ENCODE results near the gene SYTL3.
"Not testable (repeated sequence)": the region's sequence is repeated elsewhere in the genome, so short reads cannot be mapped to it uniquely, and the experiment has no call there.

Gene SYTL3

DNA sequence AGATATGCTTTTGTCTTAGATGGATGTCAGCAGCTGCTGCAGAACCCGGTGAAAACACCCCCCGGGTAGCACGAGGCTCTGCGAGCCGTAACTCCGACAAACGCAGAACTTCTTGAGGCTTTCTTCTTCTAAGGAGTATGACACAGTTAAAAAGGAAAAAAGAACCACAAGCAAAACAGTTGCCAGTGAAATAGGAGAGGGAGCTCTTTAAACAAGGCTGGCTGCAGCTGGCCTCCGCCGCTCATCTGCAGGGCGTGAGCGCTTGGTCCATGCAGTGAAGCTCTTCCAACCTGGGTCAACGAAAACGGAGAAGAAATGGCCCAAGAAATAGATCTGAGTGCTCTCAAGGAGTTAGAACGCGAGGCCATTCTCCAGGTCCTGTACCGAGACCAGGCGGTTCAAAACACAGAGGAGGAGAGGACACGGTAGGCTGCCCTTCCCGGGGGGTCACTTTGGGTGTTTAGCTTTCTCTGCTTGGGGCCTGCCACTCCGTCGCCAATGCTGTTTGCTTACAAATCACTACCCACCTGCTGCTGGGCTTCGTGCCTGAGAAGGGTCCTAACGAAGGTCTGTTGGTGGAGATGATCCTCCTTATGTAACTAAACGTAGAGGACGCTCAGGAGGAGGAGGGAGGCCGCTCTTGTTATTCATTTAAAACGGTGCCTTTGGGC is 13.2 kb downstream of the SYTL3 start:
- DNase-seq (ENCODE audit: low spot score): no peak

DNA sequence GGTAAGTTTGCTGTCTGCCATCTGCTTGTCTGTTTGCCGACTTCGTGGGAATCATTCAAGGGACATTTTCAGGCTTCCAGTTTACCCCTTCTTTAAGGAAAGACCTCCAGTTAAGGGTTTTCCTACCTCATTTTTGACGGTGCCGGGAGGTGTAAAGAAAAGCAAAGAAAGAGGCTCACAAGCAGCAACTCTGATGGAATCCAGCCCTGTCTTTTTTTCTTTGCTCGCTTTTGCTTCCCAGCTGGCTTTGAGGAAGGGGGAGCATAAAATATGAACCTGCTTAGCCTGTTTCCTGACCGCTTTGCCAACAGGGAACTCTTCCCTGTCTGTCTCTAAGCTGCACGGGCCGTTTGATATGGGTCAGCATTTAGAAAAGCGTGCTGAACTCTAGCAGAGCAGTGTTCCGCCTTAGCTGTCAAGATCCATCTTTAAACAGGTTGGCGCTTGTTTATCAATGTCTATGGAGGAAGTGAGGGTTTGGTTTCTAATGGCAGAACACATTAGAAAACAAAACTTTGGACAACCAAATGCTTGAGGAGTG is 13.8 kb downstream of the SYTL3 start:
- DNase-seq (ENCODE audit: low spot score): no peak

DNA sequence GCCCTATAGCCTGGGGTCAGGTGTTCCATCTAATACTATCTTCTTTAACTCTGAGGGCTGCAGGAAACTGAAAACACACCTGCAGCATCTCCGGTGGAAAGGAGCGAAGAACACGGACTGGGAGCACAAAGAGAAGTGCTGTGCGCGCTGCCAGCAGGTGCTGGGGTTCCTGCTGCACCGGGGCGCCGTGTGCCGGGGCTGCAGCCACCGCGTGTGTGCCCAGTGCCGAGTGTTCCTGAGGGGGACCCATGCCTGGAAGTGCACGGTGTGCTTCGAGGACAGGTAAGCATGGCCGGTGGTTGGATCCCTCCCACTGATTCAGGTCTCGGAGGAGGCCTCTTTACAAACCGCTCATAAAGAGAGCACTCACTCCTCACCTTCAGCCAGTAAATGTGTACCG is 15.5 kb downstream of the SYTL3 start:
- no peak for DNase-seq (ENCODE audit: low spot score)

DNA sequence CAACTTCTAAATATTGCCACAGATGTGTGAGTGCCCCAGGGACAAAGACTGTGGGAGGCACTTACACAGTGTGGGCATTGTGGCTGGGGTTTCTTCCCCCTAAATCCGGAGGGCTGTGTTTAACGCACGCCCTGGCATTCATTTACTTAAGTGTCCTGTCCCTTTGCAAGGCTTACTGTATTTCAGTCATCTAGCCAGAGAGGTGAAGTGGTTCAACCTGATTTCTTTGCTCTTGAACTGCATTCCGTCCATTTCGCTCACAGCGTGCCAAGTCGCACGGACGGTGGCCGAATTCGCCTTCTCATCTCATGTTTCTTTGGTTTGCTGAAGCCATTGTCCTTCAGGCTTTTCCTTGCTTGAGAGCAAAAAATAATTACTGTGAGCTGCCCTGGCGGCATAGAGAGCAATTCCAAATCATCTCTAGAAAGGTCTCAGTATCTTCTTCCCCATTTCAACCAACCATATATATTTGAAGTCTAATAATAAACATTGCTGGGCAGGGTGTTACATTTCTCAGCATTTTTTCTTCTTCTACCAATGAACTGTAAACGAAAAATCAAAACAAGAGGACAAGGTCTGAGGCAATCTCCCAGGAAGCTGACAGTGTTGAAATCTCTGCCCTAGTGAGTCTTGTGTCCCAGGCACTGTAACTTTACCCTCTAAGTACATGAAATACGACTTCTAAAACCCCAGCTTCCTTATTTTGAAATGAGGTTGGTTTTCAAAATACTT is 16.9 kb downstream of the SYTL3 start:
- DNase-seq (ENCODE audit: low spot score): peak; percentile 51

DNA sequence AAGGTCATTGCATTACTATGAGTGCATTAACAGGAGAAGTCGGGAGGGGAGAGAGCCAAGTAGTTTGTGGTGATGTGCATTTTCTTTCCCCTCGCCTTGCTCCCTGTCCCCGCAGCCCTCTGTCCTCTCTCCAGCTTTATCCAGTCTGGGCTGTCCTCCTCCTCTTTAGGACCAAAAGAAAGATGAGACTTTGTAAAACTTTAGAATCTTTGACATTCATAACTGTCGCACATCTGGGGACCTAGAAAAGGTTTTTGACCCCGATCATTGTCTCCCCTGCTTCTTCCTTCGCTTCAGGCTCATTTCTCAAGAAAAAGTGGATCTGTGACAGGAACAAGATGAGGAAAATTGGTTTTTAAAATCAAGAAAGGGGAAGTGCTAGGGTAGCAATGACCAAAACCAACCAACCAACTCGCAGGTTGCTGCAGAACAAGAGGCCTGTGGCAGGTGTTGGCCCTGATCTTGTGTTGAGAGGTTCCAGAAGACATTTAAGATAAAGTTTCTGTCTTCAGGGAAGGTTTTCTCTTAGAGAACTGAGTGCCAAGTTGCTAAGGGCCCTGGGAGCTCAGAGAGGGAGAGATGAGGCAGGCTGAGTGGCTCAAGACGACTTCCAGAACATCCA is 17.6 kb downstream of the SYTL3 start:
- DNase-seq (ENCODE audit: low spot score): no peak

DNA sequence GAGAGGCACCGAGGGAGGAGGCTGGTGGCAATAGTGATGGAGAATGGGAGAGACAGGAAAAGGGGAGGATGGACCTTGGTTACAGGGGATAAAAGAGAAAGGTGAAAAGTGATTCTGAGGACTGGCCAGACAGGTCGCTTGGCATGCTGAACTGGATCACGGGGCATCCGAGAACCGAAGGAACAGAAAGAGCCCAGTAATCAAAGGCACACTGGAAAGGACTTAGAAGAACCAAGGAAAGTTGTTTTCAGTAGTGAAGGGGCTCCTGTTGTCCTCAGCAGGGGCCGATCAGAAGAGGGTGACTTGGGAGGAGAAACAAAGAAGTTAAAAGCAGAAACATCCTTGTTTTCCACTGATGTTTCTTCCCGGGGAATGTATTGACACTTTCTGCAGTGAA is 18.9 kb downstream of the SYTL3 start:
- DNase-seq (ENCODE audit: low spot score): no peak

DNA sequence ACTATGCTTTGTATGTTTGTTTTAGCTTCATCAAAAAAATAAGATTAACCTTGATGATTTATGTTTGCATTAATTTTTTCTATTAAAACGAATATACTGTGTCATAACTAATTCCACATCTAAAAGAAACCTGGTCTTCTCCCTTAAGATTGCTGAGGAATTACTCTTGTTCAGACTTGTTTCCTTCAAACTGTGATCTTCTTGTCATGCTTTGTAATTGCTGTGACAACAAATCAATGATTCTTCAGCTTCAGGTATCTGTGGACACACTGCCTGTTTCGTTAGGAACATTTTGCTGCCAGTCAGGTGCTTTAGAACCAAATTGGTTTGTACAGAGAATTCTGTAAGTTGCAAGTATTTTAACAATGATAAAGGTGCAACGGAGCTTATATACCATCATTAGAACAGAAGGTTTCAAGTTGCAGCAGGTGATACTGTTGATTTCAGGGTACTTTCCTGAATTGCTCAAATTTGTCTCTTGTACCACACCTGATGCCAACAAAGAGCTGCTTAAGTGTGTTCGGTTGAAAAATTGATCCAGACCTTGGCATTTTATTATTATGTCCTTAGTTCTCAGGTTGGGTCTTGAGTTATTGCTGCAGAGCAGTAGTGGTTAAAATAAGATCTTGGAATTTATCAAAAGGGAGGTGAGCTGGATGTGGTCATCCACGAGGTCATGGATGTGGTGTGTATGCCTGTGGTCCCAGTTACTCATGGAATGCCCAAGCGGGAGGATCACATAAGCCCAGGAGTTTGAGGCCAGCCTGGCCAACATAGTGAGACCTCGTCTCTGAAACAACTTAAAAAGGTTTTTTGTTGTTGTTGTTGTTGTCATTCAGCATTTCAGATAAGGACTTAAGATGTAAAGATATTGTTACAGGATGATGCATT is 19.5 kb downstream of the SYTL3 start:
- DNase-seq (ENCODE audit: low spot score): no peak

DNA sequence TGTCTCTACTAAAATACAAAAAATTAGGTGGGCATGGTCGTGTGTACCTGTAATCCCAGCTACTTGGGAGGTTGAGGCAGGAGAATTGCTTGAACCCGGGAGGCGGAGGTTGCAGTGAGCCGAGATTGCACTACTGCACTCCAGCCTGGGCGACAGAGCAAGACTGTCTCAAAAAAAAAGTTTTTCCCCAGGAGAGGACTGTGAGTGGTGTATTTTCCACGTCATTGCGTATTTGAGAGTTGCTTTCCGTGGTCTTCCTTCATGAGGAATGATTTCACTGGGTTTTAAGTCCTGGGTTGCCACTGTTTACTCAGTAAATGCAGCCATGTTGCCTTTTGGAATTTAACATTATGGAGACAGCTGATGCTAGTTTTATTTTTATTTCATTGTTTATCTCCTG is 22.3 kb downstream of the SYTL3 start:
- not testable (repeated sequence) for DNase-seq (ENCODE audit: low spot score)

DNA sequence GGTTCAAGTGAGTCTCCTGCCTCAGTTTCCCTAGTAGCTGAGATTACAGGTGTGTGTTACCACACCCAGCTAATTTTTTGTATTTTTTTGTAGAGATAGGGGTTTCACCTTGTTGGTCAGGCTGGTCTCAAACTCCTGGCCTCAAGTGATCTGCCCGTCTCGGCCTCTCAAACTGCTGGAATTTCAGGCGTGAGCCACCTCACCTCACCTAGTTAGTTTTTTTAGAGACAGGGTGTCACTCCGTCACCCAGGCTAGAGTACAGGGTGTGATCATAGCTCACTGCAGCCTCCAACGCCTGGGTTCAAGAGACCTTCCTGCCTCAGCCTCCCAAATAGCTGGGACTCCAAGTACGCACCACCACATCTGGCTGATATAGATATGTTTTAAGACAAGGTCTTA is 22.9 kb downstream of the SYTL3 start:
- no peak for DNase-seq (ENCODE audit: low spot score)

DNA sequence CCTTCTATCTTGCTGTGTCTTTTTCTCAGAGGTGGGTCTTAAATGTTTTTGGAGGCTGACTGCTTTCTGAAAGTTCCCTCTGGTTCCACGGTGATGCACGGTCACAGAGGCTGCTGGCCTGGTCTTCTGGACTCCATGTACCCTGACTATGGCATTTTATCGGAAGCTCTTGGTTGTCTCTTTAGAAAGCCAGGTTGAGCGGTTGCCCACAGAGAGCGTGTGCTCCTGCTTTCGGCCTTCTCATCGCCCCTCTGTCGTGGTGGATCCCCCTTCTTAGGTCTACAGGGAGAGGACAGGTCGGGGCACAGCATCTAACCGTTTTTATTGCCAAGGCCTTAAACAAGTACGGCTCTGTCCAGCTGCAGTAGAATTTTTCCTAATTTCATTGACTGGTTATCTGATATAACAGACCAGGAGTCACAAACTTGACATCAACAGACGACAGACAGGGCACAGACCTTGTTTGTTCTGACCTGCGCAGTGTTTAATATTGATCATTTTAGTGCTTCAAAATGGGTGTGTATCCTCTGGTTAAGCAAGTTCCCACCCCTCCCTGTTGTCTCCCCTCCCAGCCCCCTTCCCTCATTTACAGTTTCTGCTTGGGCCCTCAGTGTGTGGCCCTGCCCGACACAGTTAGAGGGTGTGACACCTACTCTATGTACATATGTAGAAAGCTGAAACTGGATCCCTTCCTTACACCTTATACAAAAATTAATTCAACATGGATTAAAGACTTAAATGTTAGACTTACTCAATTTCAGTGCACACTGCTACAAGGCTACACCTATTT is 24.7 kb downstream of the SYTL3 start:
- no peak for DNase-seq (ENCODE audit: low spot score)

DNA sequence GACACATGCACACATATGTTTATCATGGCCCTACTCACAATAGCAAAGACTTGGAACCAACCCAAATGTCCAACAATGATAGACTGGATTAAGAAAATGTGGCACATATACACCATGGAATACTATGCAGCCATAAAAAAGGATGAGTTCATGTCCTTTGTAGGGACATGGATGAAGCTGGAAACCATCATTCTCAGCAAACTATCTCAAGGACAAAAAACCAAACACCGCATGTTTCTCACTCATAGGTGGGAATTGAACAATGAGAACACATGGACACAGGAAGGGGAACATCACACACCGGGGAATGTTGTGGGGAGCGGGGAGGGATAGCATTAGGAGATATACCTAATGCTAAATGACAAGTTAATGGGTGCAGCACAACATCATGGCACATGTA is 27.2 kb downstream of the SYTL3 start:
- DNase-seq (ENCODE audit: low spot score): not testable (repeated sequence)

DNA sequence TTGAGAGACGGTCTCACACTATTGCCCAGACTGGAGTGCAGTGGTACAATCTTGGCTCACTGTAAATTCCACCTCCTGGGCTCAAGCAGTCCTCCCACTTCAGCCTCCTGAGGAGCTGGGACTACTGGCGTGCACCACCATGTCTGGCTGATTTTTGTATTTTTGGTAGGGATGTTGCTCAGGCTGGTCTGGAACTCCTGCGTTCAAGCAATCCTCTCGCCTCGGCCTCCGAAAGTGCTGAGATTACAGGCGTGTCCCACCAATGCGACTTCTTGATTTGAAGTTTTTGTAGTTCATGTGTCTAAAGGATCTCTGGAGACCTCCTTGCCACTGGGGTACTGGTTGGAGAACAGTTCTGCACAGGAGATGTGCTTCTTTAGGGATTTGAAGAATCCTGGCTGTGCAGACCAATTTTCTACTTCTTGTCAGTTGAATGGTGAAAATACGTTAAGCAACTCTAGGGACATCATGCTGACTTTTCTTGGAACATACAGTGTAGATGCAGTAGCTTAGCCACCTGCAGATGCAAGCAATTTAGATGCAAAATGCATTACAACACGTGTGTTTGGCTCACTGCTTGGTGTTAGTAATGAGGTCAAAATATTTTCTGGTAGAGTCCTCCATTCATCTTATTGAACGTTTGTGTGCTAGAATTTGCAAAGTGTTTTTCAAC is 28.2 kb downstream of the SYTL3 start:
- no peak for DNase-seq (ENCODE audit: low spot score)

DNA sequence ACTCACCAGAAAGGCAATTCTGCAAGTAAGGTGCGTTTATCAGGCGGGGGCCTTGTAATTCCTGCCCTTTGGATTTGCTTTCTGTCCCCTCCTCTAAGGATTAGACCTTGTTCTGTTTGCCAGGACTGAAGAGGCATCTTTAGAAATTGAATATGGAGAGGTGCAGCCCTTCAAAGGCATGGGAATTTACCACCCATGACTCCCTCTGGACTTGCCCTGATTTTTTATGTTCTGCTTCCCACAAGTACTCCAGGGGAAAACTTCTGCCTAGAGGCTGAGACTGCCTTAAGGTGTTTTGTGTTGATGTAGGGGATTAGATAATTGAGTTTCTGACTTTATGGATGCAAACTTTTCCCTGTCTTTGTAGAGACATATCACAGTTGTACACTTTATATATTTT is 30.2 kb downstream of the SYTL3 start:
- DNase-seq (ENCODE audit: low spot score): no peak

DNA sequence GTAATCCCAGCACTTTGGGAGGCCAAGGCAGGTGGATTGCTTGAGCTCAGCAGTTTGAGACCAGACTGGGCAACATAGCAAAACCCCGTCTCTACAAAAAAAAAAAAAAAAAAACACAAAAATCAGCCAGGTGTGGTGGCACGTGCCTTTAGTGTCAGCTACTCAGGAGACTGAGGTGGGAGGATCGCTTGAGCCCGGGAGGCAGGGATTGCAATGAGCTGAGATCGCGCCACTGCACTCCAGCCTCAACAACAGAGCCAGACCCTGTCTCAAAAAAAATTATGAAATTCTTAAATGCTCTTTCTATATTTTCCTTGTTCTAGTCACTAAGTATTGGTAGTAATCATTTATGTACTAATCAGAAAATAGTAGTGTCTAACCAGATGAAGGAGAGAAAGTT is 30.6 kb downstream of the SYTL3 start:
- DNase-seq (ENCODE audit: low spot score): no peak

DNA sequence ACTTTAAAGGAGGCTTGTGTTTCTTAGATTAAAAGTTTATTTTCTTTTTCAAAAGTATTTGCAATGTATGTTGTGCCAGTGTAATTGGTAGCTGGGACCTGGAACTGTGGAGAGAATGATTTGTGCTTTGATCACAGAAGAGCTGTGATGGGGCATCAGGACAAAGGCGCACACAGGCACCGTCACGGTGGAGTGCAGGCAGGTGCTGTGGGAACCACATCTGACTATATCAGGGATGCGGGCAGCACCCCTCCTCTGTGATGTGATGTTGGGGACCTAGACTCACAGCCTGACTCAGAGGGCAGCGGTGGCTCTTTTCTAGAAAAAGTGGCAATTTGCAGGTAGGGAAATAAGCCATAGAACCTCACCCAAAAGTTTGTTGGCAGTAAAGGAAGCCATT is 34.5 kb downstream of the SYTL3 start:
- DNase-seq (ENCODE audit: low spot score): no peak

DNA sequence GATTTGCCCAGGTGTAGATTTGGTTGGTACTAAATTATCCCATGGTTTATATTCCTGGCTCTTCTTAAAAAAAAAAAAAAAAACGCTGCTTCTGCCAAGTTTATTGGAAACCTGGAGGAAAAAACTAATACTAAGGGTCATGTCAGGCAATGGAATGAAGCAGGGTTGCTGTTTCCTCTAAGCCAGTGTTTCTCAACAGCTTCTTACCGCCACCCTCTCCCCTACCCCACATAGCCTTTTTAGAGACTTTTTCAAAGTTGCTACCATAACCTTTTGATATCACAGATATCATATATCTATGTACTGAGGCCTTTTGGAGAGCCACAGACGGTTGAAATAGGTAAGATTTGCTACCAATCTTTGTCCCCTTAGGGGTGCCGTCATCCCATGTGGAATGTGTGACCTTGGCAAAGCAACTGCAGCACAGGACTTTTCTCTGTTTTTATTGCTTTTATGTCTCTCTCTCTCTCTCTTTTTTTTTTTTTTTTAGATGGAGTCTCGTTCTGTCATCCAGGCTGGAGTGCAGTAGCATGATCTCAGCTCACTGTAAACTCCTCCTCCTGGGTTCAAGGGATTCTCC is 35.0 kb downstream of the SYTL3 start:
- no peak for DNase-seq (ENCODE audit: low spot score)

DNA sequence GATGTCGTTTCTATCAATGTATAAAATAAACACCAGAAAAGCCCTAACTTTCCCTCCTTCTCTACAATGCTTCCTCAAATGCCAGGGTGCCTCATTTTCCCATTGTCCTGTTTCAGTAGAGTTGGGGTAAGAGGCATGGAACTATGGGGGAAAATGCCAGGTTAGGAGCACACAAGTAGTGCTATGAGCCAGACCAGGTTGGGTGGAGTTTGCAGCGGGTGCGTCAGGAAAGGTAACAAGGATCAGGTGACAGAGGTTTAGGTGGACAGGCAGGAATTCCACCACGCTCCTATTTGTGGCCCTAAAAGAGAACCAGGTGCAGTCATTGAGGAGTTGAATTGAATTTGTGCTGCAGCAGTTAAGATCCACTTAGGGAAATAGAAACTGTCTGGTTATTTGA is 36.5 kb downstream of the SYTL3 start:
- DNase-seq (ENCODE audit: low spot score): no peak

DNA sequence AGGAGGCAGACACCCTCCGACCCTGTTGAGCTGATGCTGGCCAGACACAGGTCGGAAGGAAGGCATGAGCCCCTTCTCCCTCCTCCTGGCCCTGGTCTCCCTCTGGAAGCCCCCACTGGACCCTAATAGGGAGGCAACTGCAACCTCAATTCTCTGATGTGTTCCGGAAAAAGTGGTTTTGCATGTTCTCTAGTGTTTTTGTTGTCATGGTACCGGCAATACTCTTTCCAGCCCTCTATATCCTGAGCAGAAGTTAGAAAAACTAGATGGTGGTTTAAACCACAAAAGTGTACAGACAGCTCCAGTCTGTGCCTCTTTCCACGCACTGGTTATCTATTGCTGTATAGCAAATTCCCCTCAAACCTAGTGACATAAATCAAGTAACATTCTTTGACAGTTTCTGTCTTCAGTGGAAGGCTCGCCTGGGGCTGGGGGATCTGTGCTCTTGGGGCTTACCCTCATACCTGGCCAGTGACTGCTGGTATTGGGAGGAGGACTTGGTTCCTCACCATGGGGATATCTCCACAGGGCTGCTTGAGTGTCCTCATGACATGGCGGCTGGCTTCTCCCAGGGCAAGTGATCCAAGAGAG is 37.0 kb downstream of the SYTL3 start:
- DNase-seq (ENCODE audit: low spot score): no peak

DNA sequence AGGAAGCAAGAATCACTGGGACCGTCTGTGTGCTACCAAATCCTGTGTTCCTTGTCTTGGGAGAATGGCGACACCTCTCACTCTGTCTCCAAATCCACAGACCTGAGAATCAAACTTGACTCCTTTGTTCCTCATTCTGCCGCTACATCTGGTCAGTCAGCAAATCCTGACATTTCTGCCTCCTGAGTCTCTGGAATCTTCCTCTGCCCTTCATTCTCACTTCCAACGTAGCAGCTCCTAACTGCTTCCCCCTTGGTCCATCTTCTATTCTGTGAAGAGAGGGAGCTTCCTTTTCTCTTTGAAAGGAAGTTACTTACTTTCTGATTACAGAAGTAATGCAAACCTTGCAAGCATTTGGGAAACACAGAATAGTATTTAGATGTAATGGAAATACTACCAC is 37.7 kb downstream of the SYTL3 start:
- DNase-seq (ENCODE audit: low spot score): no peak

DNA sequence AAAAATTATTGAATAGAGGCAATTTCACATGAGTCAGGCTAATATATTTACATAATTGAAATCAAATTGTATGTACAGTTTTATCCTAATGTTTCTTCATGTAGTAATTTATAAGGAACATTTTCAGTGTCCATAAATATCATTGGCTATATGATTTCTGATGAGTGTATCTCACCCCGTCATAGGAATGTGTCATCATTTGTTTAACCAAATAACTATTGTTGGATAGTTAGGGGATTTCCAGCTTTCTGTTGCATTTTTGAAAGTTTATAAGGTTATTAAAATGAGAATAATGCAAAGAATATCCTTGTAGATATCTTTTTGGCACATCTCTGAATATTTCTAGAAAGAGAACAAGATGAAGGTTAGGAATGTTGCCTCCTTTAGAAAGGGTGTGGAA is 39.0 kb downstream of the SYTL3 start:
- no peak for DNase-seq (ENCODE audit: low spot score)
